Memory B cell (primary cell): ENCODE data around the gene ANKRD36B.
"Not testable (repeated sequence)": the region's sequence is repeated elsewhere in the genome, so short reads cannot be mapped to it uniquely, and the experiment has no call there.

Experiments used
- ATAC-seq: fragments of 150-1000 bp; cut with Tn5 transposase; 2 replicates; pipeline ENCODE4 v1.10.0; 2021; ENCODE audit warnings: low read depth, mild to moderate bottlenecking, moderate library complexity
- DNase-seq, 2 donors: peaks; one replicate each; pipeline ENCODE4 v3.0.0; 2022; ENCODE audit warnings: low spot score in 2 of 2
- H3K27ac Mint-ChIP-seq: one replicate; pipeline ENCODE4 v1.8.0; 2022; ENCODE audit warnings: mild to moderate bottlenecking, moderate library complexity, mixed read lengths
- H3K27me3 Mint-ChIP-seq: one replicate; pipeline ENCODE4 v1.8.0; 2022; ENCODE audit warnings: mixed read lengths
- H3K36me3 Mint-ChIP-seq: one replicate; pipeline ENCODE4 v1.8.0; 2022; ENCODE audit warnings: mild to moderate bottlenecking, mixed read lengths
- H3K4me1 Mint-ChIP-seq: one replicate; pipeline ENCODE4 v1.8.0; 2022; ENCODE audit warnings: mixed read lengths
- H3K4me3 Mint-ChIP-seq: one replicate; pipeline ENCODE4 v1.8.0; 2022; ENCODE audit warnings: mild to moderate bottlenecking, moderate library complexity, mixed read lengths
- H3K9me3 Mint-ChIP-seq: one replicate; pipeline ENCODE4 v1.8.0; 2022; ENCODE audit warnings: mixed read lengths

The ANKRD36B gene

DNA sequence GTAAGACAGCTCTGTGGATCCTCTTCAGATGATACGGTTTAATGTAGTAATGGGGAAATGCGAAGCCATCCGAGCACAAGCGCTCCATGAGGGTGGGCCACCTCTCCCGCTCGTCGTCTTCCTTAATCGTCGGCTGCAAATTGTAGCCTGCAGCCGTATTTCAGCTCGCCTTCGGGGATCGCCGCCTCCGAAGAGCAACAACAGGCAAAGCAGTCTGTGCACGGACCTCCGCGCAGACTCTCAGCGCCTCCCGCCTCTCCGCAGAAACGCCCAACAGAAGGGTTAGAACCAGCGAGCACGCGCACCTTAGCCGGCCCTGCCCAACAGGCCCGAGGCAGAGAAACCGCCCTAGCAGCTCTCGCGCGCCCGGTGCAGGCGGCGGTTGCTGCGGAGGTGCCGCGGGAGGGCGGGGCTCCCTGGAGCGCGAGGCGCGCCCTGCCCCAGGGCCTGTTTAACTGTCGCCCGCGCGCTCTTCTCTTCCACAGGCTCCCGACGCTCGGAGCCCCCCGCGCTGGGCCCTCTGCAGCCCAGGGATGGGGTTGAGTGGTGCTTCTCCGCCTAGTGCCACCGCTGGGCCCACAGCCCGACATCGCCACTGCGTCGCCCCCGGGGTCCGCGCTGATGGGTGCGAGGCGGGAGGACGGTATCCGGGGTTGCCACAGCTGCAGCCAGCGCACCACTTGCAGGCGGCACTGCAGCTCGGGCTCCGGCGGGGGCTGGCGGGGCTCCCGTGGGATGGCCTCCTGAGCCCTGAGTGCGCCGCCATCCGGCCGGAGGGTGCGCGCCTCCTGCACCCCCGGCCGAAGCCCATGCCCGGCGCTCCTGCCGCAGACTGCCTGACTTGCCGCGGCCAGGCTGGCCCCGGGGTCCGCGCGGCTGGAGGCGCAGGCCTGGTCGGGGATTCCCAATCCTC lies at the start of gene ANKRD36B:
ANKRD36B (minus strand) TSS at position 280 of the 913 bp plus-strand sequence; CDS start at position 88, 192 bp downstream.
- Mint-ChIP-seq H3K4me3 (peak within 1 kb of the TSS; percentile 98), H3K27ac (peak within 1 kb of the TSS; percentile 93)
- H3K4me1 Mint-ChIP-seq, H3K27me3 Mint-ChIP-seq, H3K9me3 Mint-ChIP-seq, H3K36me3 Mint-ChIP-seq: not testable (repeated sequence)
- peak; percentile 38 to 43 for DNase-seq
- ATAC-seq, result peak; percentile 66

DNA sequence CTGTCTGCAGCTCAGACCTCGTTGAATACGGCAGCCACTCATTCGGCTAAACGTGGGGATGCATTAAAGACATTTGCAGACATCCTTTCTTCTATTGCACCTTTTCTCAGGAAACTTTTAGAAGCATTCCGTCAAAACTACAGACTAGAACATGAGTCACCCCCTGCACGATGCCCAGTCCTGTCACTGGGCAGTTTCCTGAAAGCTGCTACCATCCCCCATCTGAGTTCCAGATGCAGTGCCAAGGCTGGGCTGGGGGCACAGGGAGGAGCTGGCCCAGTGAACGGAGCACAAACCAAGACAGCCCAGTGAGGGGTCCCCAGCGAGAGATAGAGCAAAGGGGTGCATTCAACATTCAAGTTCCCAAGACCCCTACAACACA lies 36.4 kb upstream of the ANKRD36B start:
- not testable (repeated sequence) for H3K27me3 Mint-ChIP-seq, H3K4me1 Mint-ChIP-seq, H3K4me3 Mint-ChIP-seq, H3K9me3 Mint-ChIP-seq, H3K27ac Mint-ChIP-seq, ATAC-seq, DNase-seq, H3K36me3 Mint-ChIP-seq

DNA sequence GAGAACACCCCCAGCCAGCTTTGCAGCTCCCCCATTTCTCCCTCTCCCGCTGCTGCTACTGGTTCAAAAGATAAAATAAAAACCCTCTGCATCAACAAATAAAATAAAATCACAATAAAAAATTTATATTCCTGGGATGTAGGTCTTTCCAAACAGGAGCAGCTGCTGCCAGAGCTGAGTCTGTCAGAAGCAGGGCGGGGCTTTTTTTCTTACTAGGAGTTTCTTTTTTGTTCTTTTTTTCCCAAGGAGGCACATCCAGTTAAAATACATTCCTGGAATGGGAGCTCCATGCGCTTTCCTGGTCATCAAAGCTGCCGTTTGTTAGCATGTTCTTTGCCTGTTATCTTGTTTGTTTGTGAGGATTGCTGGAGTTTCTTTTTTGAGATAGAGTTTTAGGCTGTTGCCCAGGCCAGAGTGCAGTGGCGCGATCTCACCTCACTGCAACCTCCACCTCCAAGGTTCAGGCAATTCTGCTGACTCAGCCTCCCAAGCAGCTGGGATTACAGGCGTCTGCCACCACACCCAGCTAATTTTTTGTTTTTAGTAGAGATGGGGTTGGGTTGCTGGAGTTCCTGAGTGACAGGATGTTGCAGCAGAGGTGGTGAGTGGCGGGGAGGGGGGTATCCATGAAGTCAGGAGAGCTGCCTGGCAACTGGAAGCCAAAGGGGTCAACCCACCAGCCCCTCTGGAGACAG lies 35.8 kb upstream of the ANKRD36B start:
- not testable (repeated sequence) for H3K4me3 Mint-ChIP-seq, H3K36me3 Mint-ChIP-seq, ATAC-seq, H3K9me3 Mint-ChIP-seq, DNase-seq, H3K4me1 Mint-ChIP-seq, H3K27ac Mint-ChIP-seq, H3K27me3 Mint-ChIP-seq

DNA sequence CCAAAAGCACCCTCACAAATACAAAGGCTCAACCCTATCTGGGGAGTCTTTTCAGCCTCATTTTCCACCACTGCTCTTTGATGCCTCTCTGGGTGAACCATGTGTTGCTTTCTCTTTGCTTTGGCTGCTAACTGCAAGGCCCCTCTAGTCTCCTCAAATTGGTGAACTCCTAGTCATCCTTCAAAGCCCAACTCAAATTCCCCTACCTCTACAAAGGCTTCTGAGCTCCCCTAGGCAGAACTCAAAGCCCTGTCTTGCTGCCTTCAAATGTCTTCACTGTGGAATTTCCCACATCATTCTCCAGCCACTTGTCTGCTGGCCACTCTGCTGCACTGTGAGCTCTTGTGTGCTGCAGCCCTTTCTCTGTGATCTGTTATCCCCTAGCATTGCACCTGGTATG lies 33.3 kb upstream of the ANKRD36B start:
- not testable (repeated sequence) for H3K4me1 Mint-ChIP-seq, H3K27me3 Mint-ChIP-seq, ATAC-seq, H3K27ac Mint-ChIP-seq, H3K9me3 Mint-ChIP-seq, H3K4me3 Mint-ChIP-seq, H3K36me3 Mint-ChIP-seq, DNase-seq

DNA sequence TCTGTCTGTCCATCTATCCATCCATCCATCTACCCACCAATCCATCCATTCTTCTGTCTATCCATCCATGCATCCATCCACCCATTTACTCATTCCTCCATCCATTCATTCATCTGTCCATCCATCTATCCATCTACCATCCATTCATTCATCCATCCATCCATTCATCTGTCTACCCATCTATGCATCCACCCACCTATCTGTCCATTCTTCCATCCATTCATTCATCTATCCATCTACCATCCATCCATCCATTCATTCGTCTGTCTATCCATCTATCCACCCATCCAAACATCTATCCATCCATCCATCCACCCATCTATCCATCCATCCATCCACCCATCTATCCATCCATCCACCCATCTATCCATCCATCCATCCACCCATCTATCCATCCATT lies 30.8 kb upstream of the ANKRD36B start:
- DNase-seq, H3K27me3 Mint-ChIP-seq, H3K4me3 Mint-ChIP-seq, H3K4me1 Mint-ChIP-seq, ATAC-seq, H3K9me3 Mint-ChIP-seq, H3K36me3 Mint-ChIP-seq, H3K27ac Mint-ChIP-seq: not testable (repeated sequence)

DNA sequence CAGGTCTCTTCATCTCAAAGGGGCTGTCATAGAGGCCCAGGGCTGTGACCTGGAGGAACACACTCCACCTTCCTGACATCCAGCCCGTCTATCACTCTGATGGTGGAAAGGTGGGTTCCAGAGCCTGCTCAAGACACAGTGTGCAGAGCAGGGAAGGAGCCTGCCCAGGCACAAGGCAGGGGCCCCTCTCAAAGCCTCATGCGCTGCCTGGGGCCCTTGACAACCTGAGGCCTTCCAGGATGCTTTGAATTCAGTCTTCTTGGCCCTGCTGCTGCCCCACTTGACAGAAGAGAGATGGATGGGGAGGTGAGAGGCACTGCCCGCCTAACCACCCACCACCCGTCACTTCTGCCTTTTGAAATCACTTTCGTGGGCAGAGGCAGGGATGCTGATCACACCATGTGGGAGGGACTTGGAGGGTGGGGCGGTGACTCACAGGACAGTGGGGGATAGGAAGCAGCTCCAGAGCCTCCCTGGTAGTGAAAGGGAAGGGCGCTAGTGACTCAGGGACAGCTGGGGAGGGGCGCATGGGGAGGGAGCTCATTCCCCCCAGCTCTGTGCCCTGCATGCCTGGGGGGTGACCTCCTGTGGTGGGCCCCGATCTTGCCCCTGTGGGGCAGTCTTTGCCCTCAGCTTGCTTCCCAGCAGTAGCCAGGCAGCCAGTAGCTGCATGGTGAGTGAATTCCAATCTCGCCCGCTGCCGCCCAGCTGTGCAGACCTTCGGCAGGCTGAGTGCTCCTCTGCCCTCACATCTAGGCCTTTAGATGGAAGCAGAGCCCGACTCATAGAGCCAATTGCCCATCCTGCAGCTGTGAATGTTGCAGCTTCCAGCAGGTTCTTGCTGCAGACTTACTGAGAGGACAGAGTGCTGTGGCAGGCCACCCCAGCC lies 29.5 kb upstream of the ANKRD36B start:
- H3K4me3 Mint-ChIP-seq, H3K4me1 Mint-ChIP-seq, H3K27ac Mint-ChIP-seq, H3K9me3 Mint-ChIP-seq, DNase-seq, H3K36me3 Mint-ChIP-seq, H3K27me3 Mint-ChIP-seq: not testable (repeated sequence)
- peak; percentile 31 for ATAC-seq

DNA sequence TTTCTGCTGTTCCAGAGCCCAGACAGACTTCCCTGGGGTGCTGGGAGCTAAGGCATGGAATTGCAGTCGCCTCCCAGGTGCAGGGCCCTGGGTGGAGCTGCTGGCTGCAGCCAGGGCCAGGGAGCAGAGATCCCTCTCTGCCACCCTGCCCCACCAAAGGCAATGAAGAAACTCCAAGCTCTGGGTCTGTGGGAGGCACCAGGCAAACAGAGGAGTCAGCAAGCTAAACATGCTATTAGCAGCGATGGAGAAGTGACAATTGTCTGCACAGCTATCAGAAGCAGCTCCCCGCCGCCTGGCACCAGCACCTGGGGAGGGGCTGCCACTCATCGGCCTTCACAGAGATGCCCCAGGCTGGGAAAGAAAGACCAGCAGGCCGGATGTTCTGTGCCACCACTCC lies 28.2 kb upstream of the ANKRD36B start:
- ATAC-seq, result no peak
- H3K36me3 Mint-ChIP-seq, result no peaks in the 10 kb centered on the region
- no peaks in the 10 kb centered on the region for H3K9me3 Mint-ChIP-seq
- H3K27me3 Mint-ChIP-seq, result no peaks in the 10 kb centered on the region
- no peak for DNase-seq
- no peaks in the 10 kb centered on the region for H3K4me1 Mint-ChIP-seq
- H3K4me3 Mint-ChIP-seq, result no peak overlapping the region
- no peak overlapping the region for H3K27ac Mint-ChIP-seq

DNA sequence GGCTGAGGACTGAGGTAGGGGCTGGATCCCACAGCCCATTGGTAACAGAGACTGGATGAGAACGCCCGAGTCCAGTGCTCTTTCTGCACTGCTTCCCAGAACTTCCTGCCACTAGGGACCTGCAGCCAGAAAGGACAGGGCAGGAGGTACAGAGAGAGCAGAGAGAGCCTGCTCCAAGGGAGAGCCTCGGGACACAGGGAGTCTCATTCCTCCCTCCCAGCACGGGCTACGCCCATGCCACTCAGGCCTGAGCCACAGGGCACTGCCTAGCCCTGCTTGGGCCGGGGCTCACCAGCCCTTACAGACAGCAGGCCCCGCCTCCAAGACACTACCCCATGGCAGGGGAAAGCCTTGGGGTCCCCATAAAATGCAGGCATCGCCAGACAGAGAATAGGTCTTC lies 26.1 kb upstream of the ANKRD36B start:
- H3K4me1 Mint-ChIP-seq, H3K4me3 Mint-ChIP-seq, H3K27me3 Mint-ChIP-seq, H3K36me3 Mint-ChIP-seq, H3K9me3 Mint-ChIP-seq, DNase-seq, ATAC-seq, H3K27ac Mint-ChIP-seq: not testable (repeated sequence)

DNA sequence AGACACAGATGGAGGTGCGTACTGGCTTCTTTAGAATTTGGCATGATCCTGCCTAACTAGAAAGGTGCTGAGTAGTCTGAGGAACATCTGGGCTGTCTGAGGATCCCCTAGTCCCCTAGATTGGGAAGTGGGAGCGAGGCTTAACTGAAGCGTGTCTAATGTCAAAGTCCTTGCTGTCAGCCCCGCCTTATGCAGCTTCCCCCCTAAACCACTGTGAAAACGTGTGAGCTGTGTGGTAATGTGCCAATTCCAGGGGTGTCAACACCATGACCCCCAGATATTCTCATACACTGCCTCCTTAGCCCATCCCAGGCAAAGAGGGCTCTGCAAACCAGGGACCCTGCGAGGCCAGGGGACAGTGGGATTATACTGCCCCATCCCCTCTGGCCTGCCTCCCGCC lies 22.2 kb upstream of the ANKRD36B start:
- not testable (repeated sequence) for H3K27me3 Mint-ChIP-seq, H3K4me3 Mint-ChIP-seq, H3K4me1 Mint-ChIP-seq, ATAC-seq, H3K9me3 Mint-ChIP-seq, DNase-seq, H3K27ac Mint-ChIP-seq, H3K36me3 Mint-ChIP-seq

DNA sequence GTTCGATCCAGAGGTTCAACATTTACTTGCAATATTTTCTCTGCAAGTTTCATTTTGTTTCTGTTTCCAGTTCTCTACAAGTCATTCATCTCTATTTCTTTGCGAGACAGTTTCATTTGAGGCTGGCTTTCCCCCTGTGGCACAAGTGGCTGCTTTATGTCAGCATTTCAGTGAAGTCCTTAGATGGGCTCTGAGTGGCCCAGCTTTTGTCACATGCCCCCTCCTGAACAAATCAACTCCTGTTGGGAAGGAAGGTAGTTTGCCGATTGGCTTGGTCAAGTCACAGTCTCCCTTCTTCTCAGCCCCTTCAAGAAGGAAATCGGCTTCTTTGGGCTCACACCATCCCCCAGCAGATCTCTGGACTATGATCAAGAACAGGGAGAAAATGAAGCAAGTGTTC lies 19.1 kb upstream of the ANKRD36B start:
- H3K27ac Mint-ChIP-seq, H3K4me1 Mint-ChIP-seq, H3K4me3 Mint-ChIP-seq, ATAC-seq, DNase-seq, H3K9me3 Mint-ChIP-seq, H3K27me3 Mint-ChIP-seq, H3K36me3 Mint-ChIP-seq: not testable (repeated sequence)

DNA sequence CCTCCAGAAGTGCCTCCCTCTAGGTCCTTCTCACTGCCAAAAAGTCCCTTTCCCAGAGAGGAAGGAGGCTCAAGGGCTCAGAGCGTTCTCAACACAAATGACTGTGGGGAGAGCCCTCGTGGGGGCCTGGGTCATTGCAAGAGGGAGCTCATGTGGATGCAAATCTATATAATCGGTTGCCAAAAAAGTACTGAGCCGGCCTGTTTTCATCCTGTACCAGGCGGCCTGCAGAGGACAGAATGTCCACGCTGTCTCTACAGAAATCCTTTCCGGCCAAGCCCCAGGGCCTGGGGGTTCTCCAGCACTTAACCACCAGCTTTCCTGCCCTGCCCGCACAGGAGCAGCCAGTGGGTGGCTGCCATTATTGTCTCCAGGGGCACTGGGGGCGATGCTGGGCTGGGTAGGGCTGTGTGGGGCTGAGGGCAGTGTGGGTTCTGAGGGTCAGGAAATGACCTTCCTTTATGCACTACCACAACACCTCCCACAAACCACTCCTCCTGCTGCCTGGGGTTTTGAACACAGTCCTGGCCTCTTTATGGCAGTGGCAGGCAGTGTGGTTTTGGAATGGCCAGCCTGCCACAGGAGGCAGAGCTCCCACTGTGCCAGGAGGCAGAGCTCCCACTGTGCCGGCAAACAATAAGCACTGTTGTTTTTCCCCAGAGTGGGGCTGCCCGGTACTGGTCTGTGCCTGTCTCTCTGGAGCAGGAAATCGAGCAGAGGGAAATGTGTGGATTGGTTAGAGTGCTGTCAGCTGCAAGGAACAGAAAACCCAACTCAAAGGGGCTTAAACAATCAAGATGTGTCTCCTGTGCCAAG lies 16.1 kb upstream of the ANKRD36B start:
- not testable (repeated sequence) for H3K4me3 Mint-ChIP-seq, DNase-seq, H3K27me3 Mint-ChIP-seq, H3K4me1 Mint-ChIP-seq, H3K36me3 Mint-ChIP-seq, ATAC-seq, H3K27ac Mint-ChIP-seq, H3K9me3 Mint-ChIP-seq

DNA sequence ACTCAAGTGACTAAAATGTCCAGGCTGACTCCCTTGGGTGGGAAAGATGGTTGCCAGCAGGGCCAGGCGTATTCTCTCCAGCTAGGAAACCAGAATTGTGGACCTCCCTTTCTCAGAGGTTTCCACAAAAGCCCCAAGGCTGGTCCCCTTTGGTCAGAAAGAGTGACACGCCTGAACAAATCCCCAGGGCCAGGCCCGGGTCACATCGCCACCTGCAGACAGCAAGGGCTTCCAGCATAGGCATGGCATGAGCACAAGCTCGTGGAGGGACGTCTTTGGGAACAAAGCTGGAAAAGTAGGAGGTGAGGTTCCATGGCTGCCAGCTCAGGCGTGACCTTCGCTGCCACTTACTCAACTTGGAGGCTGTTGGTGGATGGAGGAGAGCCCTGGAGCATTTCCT lies 15.4 kb upstream of the ANKRD36B start:
- peaks cover 11% of the 10 kb centered on the region for H3K27me3 Mint-ChIP-seq
- H3K9me3 Mint-ChIP-seq, H3K27ac Mint-ChIP-seq, DNase-seq, H3K4me3 Mint-ChIP-seq, H3K36me3 Mint-ChIP-seq, H3K4me1 Mint-ChIP-seq, ATAC-seq: not testable (repeated sequence)

DNA sequence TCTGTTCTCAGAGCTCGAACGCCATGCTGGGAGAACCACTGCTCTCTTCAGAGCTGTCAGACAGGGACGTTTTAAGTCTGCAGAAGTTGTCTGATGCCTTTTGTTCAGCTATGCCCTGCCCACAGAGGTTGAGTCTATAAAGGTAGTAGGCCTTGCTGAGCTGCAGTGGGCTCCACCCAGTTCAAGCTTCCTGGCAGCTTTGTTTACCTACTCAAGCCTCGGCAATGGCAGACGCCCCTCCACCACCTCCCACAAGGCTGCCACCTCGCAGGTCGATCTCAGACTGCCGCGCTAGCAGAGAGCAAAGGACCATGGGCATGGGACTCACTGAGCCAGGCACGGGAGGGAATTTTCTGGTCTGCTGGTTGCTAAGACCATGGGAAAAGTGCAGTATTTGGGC lies 11.9 kb upstream of the ANKRD36B start:
- H3K36me3 Mint-ChIP-seq, DNase-seq, H3K4me3 Mint-ChIP-seq, H3K9me3 Mint-ChIP-seq, ATAC-seq, H3K27ac Mint-ChIP-seq, H3K4me1 Mint-ChIP-seq: not testable (repeated sequence)
- peaks cover 20% of the 10 kb centered on the region for H3K27me3 Mint-ChIP-seq
